Measurements from ENCODE around the gene ARHGEF12. TPM values are rescaled to one million over a fixed set of nuclear protein-coding genes. Genes with fewer than 3 reads are reported as not detected.

ARHGEF12 gene
- total and polyA plus RNA-seq, 2 donors (not counting 1 experiment from before 2014, with no cell fraction given), result 2.0 to 21.6 TPM

GRCh38 chr11:120304526-120304925, 31.7 kb upstream of the ARHGEF12 start:
- no peak for ATAC-seq (ENCODE audit: low read depth)
- Histone ChIP-seq H3K4me1 (ENCODE audit: control insufficient read depth in 2 of 2, insufficient read depth in 2 of 2, low read length in 2 of 2) (no peaks in the 10 kb centered on the region), H3K4me2 (replicated peaks; ENCODE audit: low read depth, low read length, poor library complexity, severe bottlenecking) (no peak overlapping the region), H3K27me3 (replicated peaks in 1 of 4; ENCODE audit: control extremely low read depth in 1 of 4, control insufficient read depth in 3 of 4, insufficient read depth in 4 of 4, low read length in 3 of 4) (peaks cover 0 to 20% (median 6%) of the 10 kb centered on the region in 4 experiments), H3K27ac (ENCODE audit: low read length in 2 of 2) (no peak overlapping the region), H3K9me3 (ENCODE audit: control extremely low read depth in 1 of 3, control insufficient read depth in 2 of 3, insufficient read depth in 1 of 3, low read length in 2 of 3) (no peaks in the 10 kb centered on the region), H3K79me2 (ENCODE audit: control insufficient read depth, insufficient read depth, low read length) (no peaks in the 10 kb centered on the region), H2AFZ (ENCODE audit: insufficient read depth, low read depth, low read length, poor library complexity, severe bottlenecking) (no peak overlapping the region), H3K9ac (ENCODE audit: low read length) (no peak overlapping the region), H4K20me1 (ENCODE audit: control insufficient read depth, insufficient read depth, low read length, poor library complexity, severe bottlenecking) (no peaks in the 10 kb centered on the region), H3K36me3 (replicated peaks in 1 of 2; ENCODE audit: control extremely low read depth in 1 of 2, control insufficient read depth in 1 of 2, extremely low read depth in 1 of 2, insufficient read depth in 2 of 2, low read length in 1 of 2) (no peaks in the 10 kb centered on the region), H3K4me3 (ENCODE audit: control extremely low read depth in 1 of 5, extremely low read depth in 1 of 5, insufficient read depth in 1 of 5, low read depth in 2 of 5, low read length in 4 of 5) (no peak overlapping the region)
- TF ChIP-seq CTCF (IDR thresholded peaks at IDR 0.05) (no peak), EZH2 (IDR thresholded peaks at IDR 0.05; ENCODE audit: borderline replicate concordance, insufficient read depth, low read depth, low read length, poor library complexity, severe bottlenecking) (no peak)
- Mint-ChIP-seq H3K27ac (no peak overlapping the region), H3K27me3 (peaks cover 18% of the 10 kb centered on the region), H3K9me3 (ENCODE audit: insufficient read depth) (no peaks in the 10 kb centered on the region), H3K4me3 (no peak overlapping the region), H3K4me1 (no peaks in the 10 kb centered on the region)
- ChIA-PET CTCF (interaction anchor here (0.6 kb wide), 1 partner anchor 864 kb away, joined by 3 read pairs; no protein-coding TSS in a partner anchor), POLR2A (no interaction called here)
- intact Hi-C loops (cut with micrococcal nuclease), result no loop called here
- DNase-seq, result no peak

GRCh38 chr11:120305286-120305685, 30.9 kb upstream of the ARHGEF12 start:
- H3K4me1 Mint-ChIP-seq, result no peaks in the 10 kb centered on the region
- WGBS (ENCODE audit: insufficient coverage), result 94% methylated on average over 12 of the region's 12 CpGs
- CTCF ChIA-PET, result interaction anchor here (0.8 kb wide), 1 partner anchor 10 kb away, joined by 3 read pairs; no protein-coding TSS in a partner anchor

More at GRCh38 chr11:120305286-120305685, 30.9 kb upstream of the ARHGEF12 start:
- H3K27ac ChIP-seq (ENCODE audit: low read length in 2 of 2), result no peak overlapping the region
- intact Hi-C loops (cut with micrococcal nuclease), result no loop called here
- H2AFZ ChIP-seq (ENCODE audit: insufficient read depth, low read depth, low read length, poor library complexity, severe bottlenecking), result no peak overlapping the region
- no peak overlapping the region for H3K4me2 ChIP-seq (replicated peaks; ENCODE audit: low read depth, low read length, poor library complexity, severe bottlenecking)
- no peak for ATAC-seq (ENCODE audit: low read depth)
- no peaks in the 10 kb centered on the region for H3K9me3 Mint-ChIP-seq (ENCODE audit: insufficient read depth)
- peak overlapping the region; percentile 20 for H3K27ac Mint-ChIP-seq
- POLR2A ChIA-PET, result no interaction called here
- H3K27me3 Mint-ChIP-seq, result peaks cover 15% of the 10 kb centered on the region
- TF ChIP-seq CTCF (IDR thresholded peaks at IDR 0.05) (no peak), EZH2 (IDR thresholded peaks at IDR 0.05; ENCODE audit: borderline replicate concordance, insufficient read depth, low read depth, low read length, poor library complexity, severe bottlenecking) (no peak)
- H3K4me3 ChIP-seq (ENCODE audit: control extremely low read depth in 1 of 5, extremely low read depth in 1 of 5, insufficient read depth in 1 of 5, low read depth in 2 of 5, low read length in 4 of 5), result no peak overlapping the region
- H3K4me1 ChIP-seq (ENCODE audit: control insufficient read depth in 2 of 2, insufficient read depth in 2 of 2, low read length in 2 of 2), result no peaks in the 10 kb centered on the region
- H3K9ac ChIP-seq (ENCODE audit: low read length), result no peak overlapping the region
- no peak overlapping the region for H3K4me3 Mint-ChIP-seq
- H3K9me3 ChIP-seq (ENCODE audit: control extremely low read depth in 1 of 3, control insufficient read depth in 2 of 3, insufficient read depth in 1 of 3, low read length in 2 of 3), result no peaks in the 10 kb centered on the region
- H3K79me2 ChIP-seq (ENCODE audit: control insufficient read depth, insufficient read depth, low read length), result no peaks in the 10 kb centered on the region
- H3K36me3 ChIP-seq (replicated peaks in 1 of 2; ENCODE audit: control extremely low read depth in 1 of 2, control insufficient read depth in 1 of 2, extremely low read depth in 1 of 2, insufficient read depth in 2 of 2, low read length in 1 of 2), result no peaks in the 10 kb centered on the region
- peaks cover 0 to 14% (median 6%) of the 10 kb centered on the region in 4 experiments for H3K27me3 ChIP-seq (replicated peaks in 1 of 4; ENCODE audit: control extremely low read depth in 1 of 4, control insufficient read depth in 3 of 4, insufficient read depth in 4 of 4, low read length in 3 of 4)
- H4K20me1 ChIP-seq (ENCODE audit: control insufficient read depth, insufficient read depth, low read length, poor library complexity, severe bottlenecking), result no peaks in the 10 kb centered on the region
- DNase-seq, result no peak
